Activated CD8-positive, alpha-beta T cell treated with anti-CD3 and anti-CD28 coated beads for 36 hours (primary cell): ENCODE data around the gene SYN1. TPM values are rescaled to one million over a fixed set of nuclear protein-coding genes. Genes with fewer than 3 reads are reported as not detected.

Experiments used
- ATAC-seq: fragments of 200-7000 bp; cut with Tn5 transposase; one replicate; pipeline ENCODE4 v1.10.0; 2021; ENCODE audit warnings: mild to moderate bottlenecking, moderate library complexity
- CTCF ChIA-PET: fragments of 350-600 bp; sonication (Branson Sonifier 250); formaldehyde crosslinking; loops from one replicate; lab custom pipeline; 2021; ENCODE audit warnings: antibody characterized with exemption; lab: Charles Lee
- POLR2A ChIA-PET: fragments of 350-600 bp; sonication (Branson Sonifier 250); formaldehyde crosslinking; loops from one replicate; lab custom pipeline; 2021; ENCODE audit warnings: antibody characterized with exemption; lab: Charles Lee
- DNase-seq: peaks from one replicate; pipeline ENCODE4 v3.0.0-alpha.2; 2020
- H3K27ac Mint-ChIP-seq: one replicate; pipeline ENCODE4 v1.8.0; 2021; ENCODE audit warnings: mild to moderate bottlenecking, mixed read lengths
- H3K27me3 Mint-ChIP-seq: one replicate; pipeline ENCODE4 v1.8.0; 2021; ENCODE audit warnings: mixed read lengths
- H3K36me3 Mint-ChIP-seq: one replicate; pipeline ENCODE4 v1.8.0; 2021; ENCODE audit warnings: low read depth, mixed read lengths
- H3K4me1 Mint-ChIP-seq: one replicate; pipeline ENCODE4 v1.8.0; 2021; ENCODE audit warnings: low read depth, mixed read lengths
- H3K4me3 Mint-ChIP-seq: one replicate; pipeline ENCODE4 v1.8.0; 2021; ENCODE audit warnings: mild to moderate bottlenecking, moderate library complexity, mixed read lengths
- H3K9me3 Mint-ChIP-seq: one replicate; pipeline ENCODE4 v1.8.0; 2021; ENCODE audit warnings: mixed read lengths
- CTCF ChIP-seq: fragments of 200-600 bp; IDR thresholded peaks from one replicate; pipeline ENCODE4 v1.8.0; 2022; ENCODE audit warnings: antibody characterized with exemption, mild to moderate bottlenecking
- intact Hi-C: fragments of 100-400 bp; cut with micrococcal nuclease; formaldehyde crosslinking; loops from one replicate; pipeline ENCODE4 v1.10.0; 2022
- total RNA-seq, 2 experiments: library from RNA; stranded (reverse); gene quantifications; one replicate each; pipeline ENCODE4 v1.2.3, GENCODE V29; 2021

SYN1 gene
- total RNA-seq, 2 experiments from 2014 or later, result 0.67 to 0.74 TPM

GRCh38 chrX:47637546-47638195 lies 18.0 kb upstream of the SYN1 start:
- Mint-ChIP-seq H3K4me1 (peaks cover 14% of the 10 kb centered on the region), H3K9me3 (no peaks in the 10 kb centered on the region), H3K36me3 (peaks cover 45% of the 10 kb centered on the region), H3K27me3 (no peaks in the 10 kb centered on the region), H3K27ac (peak overlapping the region; percentile 40), H3K4me3 (peak overlapping the region; percentile 43)
- peak; percentile 54 for DNase-seq
- ATAC-seq, result peak; percentile 72
- intact Hi-C loops, result no loop called here
- ChIA-PET POLR2A (interaction anchor here (0.7 to 1.3 kb wide), 2 partner anchors 13 to 18 kb away, joined by 3 read pairs; partner anchors contain the start of genes ELK1 and SYN1), CTCF (no interaction called here)
- TF ChIP-seq CTCF, result no peak

- intact Hi-C loops, result no loop called here
- Mint-ChIP-seq H3K36me3 (peaks cover 29% of the 10 kb centered on the region), H3K9me3 (no peaks in the 10 kb centered on the region), H3K4me3 (no peak overlapping the region), H3K27me3 (no peaks in the 10 kb centered on the region), H3K4me1 (peaks cover 17% of the 10 kb centered on the region), H3K27ac (no peak overlapping the region)
- peak; percentile 60 for DNase-seq
- ATAC-seq, result peak; percentile 70
- TF ChIP-seq CTCF, result no peak
- POLR2A ChIA-PET, result no interaction called here
- CTCF ChIA-PET, result no interaction called here
Measured at GRCh38 chrX:47634871-47635575, 15.4 kb upstream of the SYN1 start.

- H3K4me3 Mint-ChIP-seq, result no peak overlapping the region
- POLR2A ChIA-PET, result no interaction called here
- no peak overlapping the region for H3K27ac Mint-ChIP-seq
- no peak for ATAC-seq
- no peaks in the 10 kb centered on the region for H3K27me3 Mint-ChIP-seq
- intact Hi-C loops, result no loop called here
- peaks cover 23% of the 10 kb centered on the region for H3K4me1 Mint-ChIP-seq
- peaks cover 19% of the 10 kb centered on the region for H3K36me3 Mint-ChIP-seq
- CTCF ChIA-PET, result no interaction called here
- no peak for DNase-seq
- TF ChIP-seq CTCF, result no peak
- H3K9me3 Mint-ChIP-seq, result no peaks in the 10 kb centered on the region
Measured at GRCh38 chrX:47633689-47634590, 14.3 kb upstream of the SYN1 start.

- CTCF ChIA-PET, result no interaction called here
- Mint-ChIP-seq H3K9me3 (no peaks in the 10 kb centered on the region), H3K27ac (no peak overlapping the region), H3K36me3 (peaks cover 11% of the 10 kb centered on the region), H3K4me1 (peaks cover 21% of the 10 kb centered on the region), H3K4me3 (no peak overlapping the region), H3K27me3 (no peaks in the 10 kb centered on the region)
- POLR2A ChIA-PET, result no interaction called here
- no peak for ATAC-seq
- TF ChIP-seq CTCF, result no peak
- intact Hi-C loops, result no loop called here
- DNase-seq, result no peak
Measured at GRCh38 chrX:47632666-47633065, 13.0 kb upstream of the SYN1 start.
